GM18870 (cell line): ENCODE results near the gene ZG16.
"Not testable (repeated sequence)": the region's sequence is repeated elsewhere in the genome, so short reads cannot be mapped to it uniquely, and the experiment has no call there.

Experiments
- ATAC-seq: cut with Tn5 transposase; IDR thresholded peaks from one replicate; pipeline ENCODE4 v1.9.1; 2021; ENCODE audit warnings: moderate library complexity; ENCODE audit not compliant: unreplicated experiment

ZG16 gene

GRCh38 chr16:29747947-29748759, 29.9 kb upstream of the ZG16 start:
- no peak for ATAC-seq

- not testable (repeated sequence) for ATAC-seq
Measured at GRCh38 chr16:29748760-29749149, 29.3 kb upstream of the ZG16 start.

GRCh38 chr16:29753516-29753915, 24.5 kb upstream of the ZG16 start:
- no peak for ATAC-seq

DNA sequence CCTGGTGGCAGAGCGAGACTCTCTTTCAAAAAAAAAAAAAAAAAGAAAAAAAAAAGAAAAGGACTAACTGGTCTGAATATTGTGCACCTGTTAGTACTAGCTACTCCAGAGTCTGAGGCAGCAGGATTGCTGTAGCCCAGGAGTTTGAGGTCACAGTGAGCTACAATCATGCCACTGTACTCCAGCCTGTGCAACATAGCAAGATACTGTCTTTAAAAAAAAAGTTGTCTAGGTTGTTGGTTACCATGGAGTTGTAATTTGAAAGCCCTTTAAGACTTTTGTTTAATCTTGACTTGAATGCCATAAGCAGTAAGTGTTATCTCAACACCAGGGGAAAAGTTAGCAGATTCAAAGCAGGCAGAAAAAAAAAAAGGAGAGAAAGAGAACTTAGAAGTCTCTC, 21.4 kb upstream of the ZG16 start:
- ATAC-seq, result no peak

- not testable (repeated sequence) for ATAC-seq
Measured at GRCh38 chr16:29757086-29757485, 21.0 kb upstream of the ZG16 start.

DNA sequence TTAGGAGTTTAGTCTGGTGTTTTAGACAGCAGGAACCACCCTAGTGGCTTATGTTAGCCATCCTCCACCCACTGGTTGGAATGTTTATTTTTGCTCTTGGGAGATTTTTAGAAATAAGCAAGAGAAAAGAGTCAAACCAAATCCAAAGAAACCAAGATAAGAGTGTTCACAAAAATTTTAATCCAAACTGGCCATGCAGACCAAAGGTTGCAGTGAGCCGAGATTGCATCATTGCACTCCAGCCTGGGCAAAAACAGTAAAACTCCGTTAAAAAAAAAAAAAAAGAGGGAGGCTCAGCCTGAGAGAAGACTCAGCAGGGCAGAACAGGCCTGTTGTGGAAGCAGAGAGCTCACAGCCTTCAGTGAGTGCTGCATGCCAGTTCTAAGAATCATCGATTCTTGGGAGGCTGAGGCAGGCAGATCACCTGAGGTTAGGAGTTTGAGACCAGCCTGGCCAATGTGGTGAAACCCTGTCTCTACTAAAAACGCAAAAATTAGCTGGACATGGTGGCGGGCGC, 20.0 kb upstream of the ZG16 start:
- no peak for ATAC-seq

- no peak for ATAC-seq
Measured at GRCh38 chr16:29760567-29761279, 17.3 kb upstream of the ZG16 start.

DNA sequence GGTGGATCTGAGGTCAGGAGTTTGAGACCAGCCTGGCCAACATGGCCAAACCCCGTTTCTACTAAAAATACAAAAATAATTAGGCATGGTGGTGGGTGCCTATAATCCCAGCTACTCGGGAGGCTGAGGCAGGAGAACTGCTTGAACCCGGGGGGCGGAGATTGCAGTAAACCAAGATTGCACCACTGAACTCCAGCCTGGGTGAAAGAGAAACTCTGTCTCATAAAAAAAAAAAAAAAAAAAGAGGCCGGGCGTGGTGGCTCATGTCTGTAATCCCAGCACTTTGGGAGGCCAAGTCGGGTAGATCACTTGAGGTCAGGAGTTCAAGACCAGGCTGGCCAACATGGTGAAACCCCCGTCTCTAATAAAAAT, 16.8 kb upstream of the ZG16 start:
- ATAC-seq, result not testable (repeated sequence)

DNA sequence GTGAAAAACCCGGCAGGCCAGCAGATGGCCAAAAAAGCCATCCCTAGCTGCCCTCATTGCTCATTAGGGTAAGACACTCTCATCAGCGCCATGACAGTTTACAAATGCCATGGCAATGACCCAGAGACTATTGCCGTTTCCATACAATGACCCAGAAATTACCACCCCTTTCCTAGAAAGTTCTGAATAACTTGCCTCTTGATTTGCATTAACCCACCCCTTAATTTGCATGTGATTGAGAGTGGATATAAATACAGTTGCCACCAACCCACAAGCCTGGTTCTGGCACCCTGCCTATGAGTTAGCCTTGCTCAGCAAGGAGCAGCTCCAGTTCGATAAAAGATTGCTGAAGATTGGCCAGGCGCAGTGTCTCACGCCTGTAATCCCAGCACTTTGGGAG, 16.2 kb upstream of the ZG16 start:
- no peak for ATAC-seq

GRCh38 chr16:29763326-29763725, 14.7 kb upstream of the ZG16 start:
- ATAC-seq, result no peak

DNA sequence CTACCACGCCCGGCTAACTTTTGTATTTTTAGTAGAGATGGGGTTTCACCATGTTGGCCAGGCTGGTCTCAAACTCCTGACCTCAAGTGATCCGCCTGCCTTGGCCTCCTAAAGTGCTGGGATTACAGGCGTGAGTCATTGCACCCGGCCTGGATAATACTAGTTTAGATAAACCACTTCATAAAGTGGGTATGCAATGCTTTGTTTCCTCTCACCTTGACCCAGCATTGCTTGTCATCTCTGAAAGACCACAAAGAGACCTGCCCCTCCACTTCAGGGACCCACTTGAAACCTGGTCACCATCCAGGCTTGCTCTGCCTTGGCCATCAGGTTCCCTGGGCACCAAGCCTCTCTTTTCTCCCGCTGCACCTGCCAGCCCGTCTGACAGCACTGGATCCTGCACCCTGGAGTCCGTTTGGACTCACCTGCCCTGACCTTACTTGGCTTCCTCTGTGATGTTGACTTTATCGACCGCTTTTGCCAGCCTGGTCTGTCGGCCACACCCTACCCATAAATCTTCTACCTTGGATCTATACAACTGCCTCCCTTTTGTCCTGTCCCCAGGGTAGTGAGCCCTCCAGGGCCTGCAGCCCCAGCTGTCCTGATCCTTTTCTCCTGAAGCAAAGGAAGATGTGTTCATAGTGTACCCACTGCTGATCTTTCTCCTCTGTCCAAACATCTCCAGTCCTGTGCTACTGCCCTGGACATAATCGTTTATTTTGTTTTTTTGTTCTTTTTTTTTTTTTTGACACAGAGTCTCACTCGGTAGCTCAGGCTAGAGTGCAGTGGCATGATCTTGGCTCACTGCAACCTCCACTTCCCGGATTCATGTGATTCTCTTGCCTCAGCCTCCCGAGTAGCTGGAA, 12.7 kb upstream of the ZG16 start:
- no peak for ATAC-seq

DNA sequence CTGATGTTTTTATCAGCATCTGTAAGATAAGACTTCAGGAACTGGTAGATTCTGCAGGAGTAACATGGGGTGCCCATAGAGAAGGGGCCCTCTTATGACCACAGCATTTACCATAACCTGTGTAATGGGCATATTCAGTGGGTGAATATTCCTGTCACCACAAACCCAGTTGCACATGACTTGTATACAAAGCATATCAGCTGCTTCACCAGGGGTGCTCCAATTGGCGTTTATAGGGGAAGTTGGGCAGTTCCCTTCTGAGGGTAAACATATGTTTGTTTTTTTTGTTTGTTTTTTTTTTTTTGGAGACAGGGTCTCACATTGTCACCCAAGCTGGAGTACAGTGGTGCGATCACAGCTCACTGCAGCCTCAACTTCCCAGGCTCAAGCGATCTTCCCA, 11.5 kb upstream of the ZG16 start:
- ATAC-seq, result no peak

- ATAC-seq, result no peak
Measured at GRCh38 chr16:29767062-29767461, 11.0 kb upstream of the ZG16 start.

DNA sequence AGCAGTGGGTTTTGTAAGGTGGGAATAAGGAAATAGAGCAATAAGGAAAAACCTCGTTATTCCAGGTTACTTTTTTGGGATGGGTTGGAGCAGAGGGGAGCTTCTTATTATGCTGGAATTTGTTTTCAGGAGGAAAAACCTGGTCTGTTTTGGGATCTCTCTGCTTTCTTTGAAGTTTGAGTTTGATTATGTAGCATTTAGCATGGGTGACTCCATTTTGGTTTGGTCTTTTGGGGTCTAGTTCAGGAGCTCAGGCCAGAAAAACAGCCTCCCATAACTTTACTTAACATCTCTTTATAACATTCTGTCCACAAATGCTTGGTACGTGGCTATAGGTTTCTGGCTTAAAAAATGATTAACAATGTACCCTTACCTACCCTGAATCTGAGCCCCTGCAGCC, 8.5 kb upstream of the ZG16 start:
- no peak for ATAC-seq

DNA sequence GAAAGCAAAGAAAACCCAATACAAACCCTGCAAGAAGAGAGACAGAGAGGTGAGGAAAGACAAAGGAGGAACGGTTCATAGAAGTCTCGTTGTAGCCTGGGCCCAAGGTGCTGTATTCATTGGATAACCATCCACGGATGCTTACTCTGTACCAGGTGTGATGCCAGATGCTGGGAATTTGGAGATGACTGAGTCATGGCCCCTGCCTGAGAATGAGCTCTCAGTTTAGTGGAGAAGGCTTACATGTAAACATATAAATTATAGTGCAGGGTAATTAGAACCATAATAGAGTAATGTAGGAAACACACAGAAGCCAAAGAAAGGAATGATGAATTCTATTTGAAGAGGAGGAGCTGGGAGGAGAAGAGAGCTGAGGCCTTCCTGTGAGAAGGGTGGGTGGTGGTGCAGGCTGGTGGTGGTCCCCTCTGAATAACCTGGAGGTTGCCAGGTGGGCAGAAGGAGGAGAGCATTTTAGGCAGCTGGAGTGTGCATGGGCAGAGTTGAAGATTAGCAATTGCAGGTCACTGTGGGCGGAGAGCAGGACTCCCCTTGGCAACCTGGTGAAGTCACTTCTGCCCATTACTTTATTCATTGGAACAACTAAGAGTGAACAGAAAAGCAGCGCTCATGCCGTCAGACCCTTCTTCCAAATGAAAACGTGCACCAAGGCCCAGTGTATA, 7.7 kb upstream of the ZG16 start:
- no peak for ATAC-seq

GRCh38 chr16:29772330-29772729, 5.7 kb upstream of the ZG16 start:
- not testable (repeated sequence) for ATAC-seq

DNA sequence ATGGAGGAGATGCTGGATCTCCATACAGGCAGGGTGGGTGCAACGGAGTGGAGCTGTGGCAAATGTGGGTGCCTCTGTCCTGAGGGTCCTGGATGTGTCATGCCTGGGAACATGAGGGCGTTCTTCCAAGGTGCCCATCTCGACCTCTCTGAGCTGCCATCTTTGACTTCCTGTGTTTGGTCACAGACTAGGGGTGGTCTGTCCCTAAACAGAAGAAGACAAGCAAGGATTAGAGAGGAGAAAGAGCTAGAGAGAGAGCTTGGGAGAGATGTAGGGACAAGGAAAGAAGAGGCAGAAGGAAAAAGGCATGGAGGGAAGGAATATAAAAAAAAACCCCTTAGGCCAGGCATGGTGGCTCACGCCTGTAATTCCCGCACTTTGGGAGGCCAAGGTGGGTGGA, 3.3 kb upstream of the ZG16 start:
- no peak for ATAC-seq

DNA sequence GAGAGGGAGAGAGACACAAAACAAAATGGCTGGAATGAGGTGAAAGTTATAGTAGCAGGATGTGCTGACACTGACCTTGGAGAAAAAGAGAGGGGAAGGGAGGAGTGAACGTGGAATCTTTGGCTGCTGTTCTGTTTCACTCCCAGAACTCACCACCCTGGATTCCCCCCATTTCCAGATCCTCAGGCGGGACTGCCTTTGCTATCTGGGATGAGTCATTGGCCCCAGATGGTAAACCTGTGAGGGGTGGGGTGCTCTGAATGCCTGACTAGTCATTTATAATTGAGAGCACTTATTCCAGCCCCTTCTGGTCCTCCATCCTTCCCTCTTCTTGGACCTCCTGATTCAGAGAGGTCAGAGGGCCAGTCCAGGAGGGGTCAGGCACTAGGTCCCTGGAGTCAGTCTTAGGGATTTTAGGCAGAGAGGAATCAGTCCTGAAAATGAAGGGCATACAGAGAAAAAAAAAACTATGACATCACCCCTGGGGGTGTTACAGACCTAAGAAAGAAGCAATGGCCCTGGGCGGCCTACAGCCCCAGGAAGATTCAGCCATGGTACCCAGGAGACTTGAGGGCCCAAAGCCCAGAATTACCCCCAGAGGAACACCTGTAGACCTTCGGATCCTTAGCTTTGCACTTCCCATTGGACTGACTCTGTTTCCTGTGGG, 2.2 kb upstream of the ZG16 start:
- ATAC-seq, result no peak

DNA sequence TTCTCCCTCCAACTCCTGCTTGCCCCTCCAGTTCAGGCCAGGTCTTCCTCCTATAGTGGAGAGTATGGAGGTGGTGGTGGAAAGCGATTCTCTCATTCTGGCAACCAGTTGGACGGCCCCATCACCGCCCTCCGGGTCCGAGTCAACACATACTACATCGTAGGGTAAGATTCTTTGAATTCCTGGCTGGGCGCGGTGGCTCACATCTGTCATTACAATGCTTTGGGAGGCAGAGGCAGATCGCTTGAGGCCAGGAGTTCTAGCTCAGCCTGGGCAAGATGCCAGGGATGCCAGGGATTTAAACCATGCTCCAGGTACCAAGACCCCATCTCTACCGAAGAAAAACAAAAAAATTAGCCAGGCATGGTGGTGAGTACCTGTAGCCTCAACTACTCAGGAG, 1.4 kb downstream of the ZG16 start:
- ATAC-seq, result no peak
